Activated CD4-positive, alpha-beta T cell treated with anti-CD3 and anti-CD28 coated beads for 4 hours (primary cell): ENCODE data around the gene TMEM121B.

Experiments
- DNase-seq, 2 donors: peaks; one replicate each; pipeline ENCODE4 v3.0.0-alpha.2; 2020

Gene TMEM121B

GRCh38 chr22:17137861-17138425 lies 16.8 kb upstream of the TMEM121B start:
- no peak for DNase-seq

GRCh38 chr22:17137170-17137569 lies 16.0 kb upstream of the TMEM121B start:
- DNase-seq = no peak

- DNase-seq = no peak
Observed at GRCh38 chr22:17135153-17135760, 14.1 kb upstream of the TMEM121B start.

- no peak for DNase-seq
Observed at GRCh38 chr22:17133137-17133536, 12.0 kb upstream of the TMEM121B start.

- DNase-seq = no peak
Observed at GRCh38 chr22:17132112-17132511, 11.0 kb upstream of the TMEM121B start.

GRCh38 chr22:17131686-17132085 lies 10.5 kb upstream of the TMEM121B start:
- no peak for DNase-seq

GRCh38 chr22:17130199-17130598 lies 9.0 kb upstream of the TMEM121B start:
- no peak for DNase-seq

GRCh38 chr22:17120711-17121232 lies 388 bp downstream of the TMEM121B start:
- peak; percentile 38 to 50 for DNase-seq

- DNase-seq = peak; percentile 39 to 55
Observed at GRCh38 chr22:17120281-17120680, 879 bp downstream of the TMEM121B start.

GRCh38 chr22:17119481-17120202 lies 1.5 kb downstream of the TMEM121B start:
- no peak for DNase-seq

GRCh38 chr22:17118342-17118741 lies 2.8 kb downstream of the TMEM121B start:
- DNase-seq = no peak

GRCh38 chr22:17117890-17118289 lies 3.3 kb downstream of the TMEM121B start:
- DNase-seq = no peak

- DNase-seq = no peak
Observed at GRCh38 chr22:17117400-17117799, 3.8 kb downstream of the TMEM121B start.

GRCh38 chr22:17116572-17117330 lies 4.4 kb downstream of the TMEM121B start:
- DNase-seq = no peak

- no peak for DNase-seq
Observed at GRCh38 chr22:17115945-17116565, 5.1 kb downstream of the TMEM121B start.

GRCh38 chr22:17115236-17115635 lies 5.9 kb downstream of the TMEM121B start:
- DNase-seq = no peak

GRCh38 chr22:17114898-17115235 lies 6.3 kb downstream of the TMEM121B start:
- DNase-seq = no peak

- no peak for DNase-seq
Observed at GRCh38 chr22:17114173-17114897, 6.8 kb downstream of the TMEM121B start.

- no peak for DNase-seq
Observed at GRCh38 chr22:17113600-17113999, 7.6 kb downstream of the TMEM121B start.

- DNase-seq = no peak
Observed at GRCh38 chr22:17112491-17113042, 8.6 kb downstream of the TMEM121B start.

- no peak for DNase-seq
Observed at GRCh38 chr22:17110791-17111550, 10.2 kb downstream of the TMEM121B start.
